Glomerular visceral epithelial cell (primary cell): Measurements from ENCODE around the gene FUBP3.
A peak's percentile ranks its signal among the peaks of the same experiment; 100 is the strongest.
"Not testable (repeated sequence)": the region's sequence is repeated elsewhere in the genome, so short reads cannot be mapped to it uniquely, and the experiment has no call there.

Experiments used
- DNase-seq: peaks from one replicate; pipeline ENCODE4 v3.0.0-alpha.2; 2016; ENCODE audit errors: extremely low spot score

Gene FUBP3

DNA sequence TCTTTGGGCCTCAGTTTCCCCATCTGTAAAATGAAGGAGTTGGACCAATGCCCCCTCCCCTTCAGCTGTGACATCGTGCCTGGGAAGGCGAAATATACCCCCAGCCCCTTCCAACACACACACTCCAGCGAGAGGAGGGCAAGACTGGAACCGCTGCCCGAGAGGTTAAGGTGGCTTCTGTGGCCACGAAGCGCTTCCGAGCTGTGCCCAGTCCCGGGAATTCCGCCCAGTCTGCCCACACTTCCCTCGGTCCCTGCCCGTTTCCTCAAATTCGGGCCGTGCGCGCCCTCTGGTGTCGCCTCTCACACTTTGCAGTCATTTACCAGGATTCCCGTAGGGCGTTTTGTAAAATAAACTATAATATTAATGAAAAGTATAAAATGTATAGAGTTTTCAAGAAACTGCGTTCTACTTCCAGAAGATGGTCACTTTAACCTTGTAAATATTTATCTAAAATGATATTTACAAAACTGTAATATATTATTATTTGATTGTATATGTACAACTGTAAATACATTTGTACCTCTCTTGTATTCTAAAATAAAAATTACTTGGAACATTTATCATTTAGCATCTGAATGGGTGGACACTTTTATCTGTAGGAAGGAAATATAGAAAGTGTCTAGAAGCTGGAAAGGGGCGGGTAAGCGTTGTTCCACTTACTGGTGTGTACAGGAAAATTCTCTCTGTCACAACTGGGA lies 103.2 kb downstream of the FUBP3 start:
- DNase-seq: peak; percentile 88

DNA sequence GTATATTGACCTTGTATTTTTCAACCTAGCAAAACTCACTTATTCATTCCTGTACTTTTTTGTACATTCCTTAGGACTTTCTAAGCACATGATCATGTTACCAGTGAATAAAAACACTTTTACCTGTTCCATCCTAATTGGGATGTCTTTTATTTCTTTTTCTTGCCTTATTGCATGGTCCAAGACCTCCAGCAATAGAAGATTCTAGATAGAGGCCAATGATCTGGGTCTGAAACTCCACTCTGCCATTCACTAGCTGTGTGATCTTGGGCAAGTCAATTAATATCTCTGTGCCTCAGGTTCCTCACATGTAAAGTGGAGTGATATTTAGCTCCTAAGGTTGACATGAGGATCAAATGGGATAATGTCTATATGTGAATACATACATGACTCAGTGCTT lies 105.7 kb downstream of the FUBP3 start:
- DNase-seq: no peak

- not testable (repeated sequence) for DNase-seq
These were observed 106.6 kb downstream of the FUBP3 start for GRCh38 chr9:130685945-130686344.

DNA sequence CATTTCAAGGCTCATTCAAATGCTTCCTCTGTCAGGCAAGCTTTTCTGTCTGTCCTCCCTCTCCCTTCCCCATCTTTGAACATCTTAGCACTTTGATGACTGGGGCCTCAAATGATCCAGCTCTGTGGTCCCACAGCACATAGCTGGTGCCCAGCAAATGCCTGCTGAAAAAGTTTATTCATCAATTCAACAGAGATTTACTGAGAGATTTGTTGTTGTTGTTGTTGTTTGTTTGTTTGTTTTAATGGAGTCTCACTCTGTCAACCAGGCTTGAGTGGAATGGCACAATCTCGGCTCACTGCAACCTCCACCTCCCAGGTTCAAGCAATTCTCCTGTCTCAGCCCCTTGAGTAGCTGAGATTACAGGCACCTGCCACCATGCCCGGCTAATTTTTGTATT lies 108.2 kb downstream of the FUBP3 start:
- no peak for DNase-seq
